NOMO-1 (cell line): ENCODE measurements around the gene EPHA8.

Experiments used
- DNase-seq, 2 experiments: peaks; one replicate each; lab custom pipeline; 2025; ENCODE audit not compliant: unreplicated experiment in 2 of 2; lab: John Stamatoyannopoulos, UW

EPHA8 gene

DNA sequence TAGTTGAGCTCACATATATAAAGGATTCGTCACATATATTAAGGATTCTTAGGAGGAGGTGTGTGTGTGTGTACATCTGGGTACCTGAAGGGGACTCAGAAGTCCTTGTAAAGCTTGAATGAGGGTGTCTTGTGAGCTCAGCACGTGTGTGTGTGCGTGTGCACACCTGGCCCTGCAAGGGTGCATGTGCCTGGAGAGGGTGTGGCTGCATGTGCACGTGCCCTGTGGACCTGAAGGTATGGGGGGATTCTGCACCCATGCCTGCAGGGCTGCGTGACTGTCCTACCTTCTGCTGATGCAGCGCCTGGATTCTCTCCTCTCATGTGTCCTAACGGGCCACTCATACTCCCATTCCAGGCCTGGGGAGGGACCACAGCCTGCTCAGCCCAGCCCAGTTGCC lies 24.0 kb downstream of the EPHA8 start:
- no peak for DNase-seq

DNA sequence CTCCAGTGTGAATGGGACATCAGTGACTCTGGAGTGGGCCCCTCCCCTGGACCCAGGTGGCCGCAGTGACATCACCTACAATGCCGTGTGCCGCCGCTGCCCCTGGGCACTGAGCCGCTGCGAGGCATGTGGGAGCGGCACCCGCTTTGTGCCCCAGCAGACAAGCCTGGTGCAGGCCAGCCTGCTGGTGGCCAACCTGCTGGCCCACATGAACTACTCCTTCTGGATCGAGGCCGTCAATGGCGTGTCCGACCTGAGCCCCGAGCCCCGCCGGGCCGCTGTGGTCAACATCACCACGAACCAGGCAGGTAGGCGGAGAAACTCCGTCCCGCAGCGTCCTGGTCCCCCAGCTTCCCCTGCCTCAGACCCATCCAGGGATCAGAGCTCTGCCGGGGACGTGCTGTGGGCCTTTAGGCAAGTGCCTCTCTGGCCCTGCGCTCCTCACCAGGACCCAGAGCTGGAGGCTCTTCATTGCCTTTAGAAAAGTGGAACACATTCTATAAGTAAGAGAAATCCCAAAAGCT lies 25.7 kb downstream of the EPHA8 start:
- DNase-seq = no peak

DNA sequence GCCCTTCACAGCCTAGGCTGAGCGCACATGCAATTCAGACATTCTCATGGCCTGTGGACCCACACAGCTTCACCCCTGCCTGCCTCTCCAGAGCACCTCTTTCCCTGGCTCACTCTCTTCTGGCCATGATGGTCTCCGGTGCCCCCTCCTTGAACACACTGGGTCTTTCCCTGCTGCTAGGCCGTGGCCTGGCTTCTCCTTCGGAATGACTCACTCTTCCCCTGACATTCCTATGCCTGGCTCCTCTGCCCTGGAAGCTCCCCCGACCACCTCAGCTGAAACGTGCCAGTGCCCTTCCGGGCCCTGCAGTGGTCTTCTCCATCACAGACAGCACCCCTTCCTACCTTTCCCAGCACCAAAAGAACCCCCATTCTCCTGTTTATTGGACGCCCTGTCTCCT lies 28.3 kb downstream of the EPHA8 start:
- no peak for DNase-seq

DNA sequence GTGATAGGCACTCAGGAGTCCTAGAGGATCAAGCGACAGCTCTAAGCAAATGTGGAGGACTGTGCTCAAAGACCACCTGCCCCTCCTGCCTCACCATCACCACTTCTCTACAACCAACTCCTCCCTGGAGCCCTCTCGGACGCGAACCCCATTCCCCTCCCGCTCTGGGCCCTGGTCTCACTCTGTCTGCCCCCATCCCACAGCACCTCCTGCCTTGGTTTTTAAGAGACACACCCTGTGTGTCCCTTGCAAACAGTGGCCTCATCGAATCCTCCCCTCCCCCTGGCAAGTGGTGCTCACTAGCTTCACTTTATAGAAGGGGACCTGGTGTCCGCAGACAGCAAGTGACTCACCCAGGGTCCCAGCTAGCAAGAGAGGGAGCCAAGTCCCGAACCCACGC lies 28.8 kb downstream of the EPHA8 start:
- DNase-seq = no peak

DNA sequence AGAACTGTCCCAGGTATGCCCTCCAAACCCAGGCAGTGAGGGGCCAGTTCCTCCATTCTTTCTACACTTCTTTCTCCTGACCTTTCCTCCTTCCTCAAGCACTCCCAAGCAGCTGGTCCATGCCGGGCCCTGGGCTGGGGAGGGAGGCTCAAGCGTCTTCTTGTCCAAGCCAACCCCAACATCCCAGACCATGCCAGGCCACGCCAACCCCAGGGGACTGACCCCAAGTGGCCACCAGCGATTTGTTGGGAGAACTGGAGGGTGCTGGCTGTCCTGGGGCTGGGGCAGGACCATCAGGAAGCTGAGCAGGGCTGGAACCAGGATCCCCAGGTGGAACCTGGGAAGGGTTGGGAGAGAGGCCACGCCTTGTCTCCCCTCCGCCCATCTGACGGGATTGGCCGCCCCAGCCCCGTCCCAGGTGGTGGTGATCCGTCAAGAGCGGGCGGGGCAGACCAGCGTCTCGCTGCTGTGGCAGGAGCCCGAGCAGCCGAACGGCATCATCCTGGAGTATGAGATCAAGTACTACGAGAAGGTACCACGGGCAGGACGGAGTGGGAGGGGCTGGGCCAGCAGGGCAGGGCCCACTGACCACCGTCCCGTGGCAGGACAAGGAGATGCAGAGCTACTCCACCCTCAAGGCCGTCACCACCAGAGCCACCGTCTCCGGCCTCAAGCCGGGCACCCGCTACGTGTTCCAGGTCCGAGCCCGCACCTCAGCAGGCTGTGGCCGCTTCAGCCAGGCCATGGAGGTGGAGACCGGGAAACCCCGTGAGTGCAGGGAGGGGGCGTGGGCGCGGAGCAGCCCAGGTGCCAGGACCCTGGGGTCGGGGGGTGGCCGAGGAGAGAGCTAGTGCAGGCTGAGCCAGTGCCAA lies 29.9 kb downstream of the EPHA8 start:
- DNase-seq = no peak

DNA sequence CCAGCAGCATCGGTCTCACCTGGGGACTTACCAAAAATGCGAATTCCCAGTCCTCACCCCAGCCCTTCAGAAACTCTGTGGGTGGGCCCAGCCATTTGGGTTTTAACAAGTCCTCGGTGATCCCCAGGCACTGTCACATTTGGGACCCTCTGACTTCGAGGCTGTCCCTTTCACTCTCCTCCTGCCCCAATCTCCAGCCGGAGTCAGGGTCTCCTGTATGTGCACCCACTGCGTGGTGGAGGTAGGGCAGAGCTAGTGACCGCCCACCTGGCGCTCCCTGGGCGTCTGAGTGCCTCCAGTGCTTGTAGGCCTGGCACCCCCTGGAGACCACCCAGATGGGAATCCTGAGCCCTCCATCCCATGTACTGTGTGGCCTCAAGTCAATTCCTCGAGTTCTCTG lies 31.1 kb downstream of the EPHA8 start:
- DNase-seq = no peak

DNA sequence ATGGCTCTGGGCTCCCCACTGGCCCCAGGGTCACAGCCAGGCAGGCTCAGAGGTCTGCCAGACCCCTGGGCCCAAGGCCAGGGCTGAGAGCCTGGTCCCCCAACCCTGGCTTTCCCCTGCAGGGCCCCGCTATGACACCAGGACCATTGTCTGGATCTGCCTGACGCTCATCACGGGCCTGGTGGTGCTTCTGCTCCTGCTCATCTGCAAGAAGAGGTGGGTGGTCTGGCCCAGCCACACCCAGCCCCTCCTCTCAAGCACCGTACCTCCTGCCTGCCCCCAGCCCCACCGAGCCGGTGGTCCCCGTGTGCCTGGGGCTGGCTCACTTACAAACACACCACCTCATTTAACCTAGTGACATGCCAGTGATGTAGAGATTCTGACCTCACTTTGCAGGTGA lies 31.8 kb downstream of the EPHA8 start:
- no peak for DNase-seq

DNA sequence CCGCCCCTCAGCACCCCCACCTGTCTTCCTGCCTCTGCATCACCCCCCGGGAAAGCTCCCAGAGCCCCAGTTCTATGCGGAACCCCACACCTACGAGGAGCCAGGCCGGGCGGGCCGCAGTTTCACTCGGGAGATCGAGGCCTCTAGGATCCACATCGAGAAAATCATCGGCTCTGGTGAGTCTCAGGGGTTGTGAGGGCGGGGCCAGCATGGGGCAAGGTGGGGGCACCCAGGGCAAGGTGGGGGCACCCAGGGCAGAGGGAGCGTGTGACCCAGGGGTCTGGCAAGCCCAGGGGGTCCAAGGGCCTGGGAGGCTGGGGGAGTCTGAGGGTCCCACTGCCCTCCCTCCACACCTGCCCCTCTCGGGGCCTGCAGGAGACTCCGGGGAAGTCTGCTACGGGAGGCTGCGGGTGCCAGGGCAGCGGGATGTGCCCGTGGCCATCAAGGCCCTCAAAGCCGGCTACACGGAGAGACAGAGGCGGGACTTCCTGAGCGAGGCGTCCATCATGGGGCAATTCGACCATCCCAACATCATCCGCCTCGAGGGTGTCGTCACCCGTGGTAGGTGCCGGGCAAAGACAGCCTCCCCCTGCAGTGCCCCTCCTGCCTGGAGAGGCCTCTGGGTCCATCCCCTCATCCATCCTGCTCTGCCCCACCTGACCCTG lies 34.1 kb downstream of the EPHA8 start:
- no peak for DNase-seq

DNA sequence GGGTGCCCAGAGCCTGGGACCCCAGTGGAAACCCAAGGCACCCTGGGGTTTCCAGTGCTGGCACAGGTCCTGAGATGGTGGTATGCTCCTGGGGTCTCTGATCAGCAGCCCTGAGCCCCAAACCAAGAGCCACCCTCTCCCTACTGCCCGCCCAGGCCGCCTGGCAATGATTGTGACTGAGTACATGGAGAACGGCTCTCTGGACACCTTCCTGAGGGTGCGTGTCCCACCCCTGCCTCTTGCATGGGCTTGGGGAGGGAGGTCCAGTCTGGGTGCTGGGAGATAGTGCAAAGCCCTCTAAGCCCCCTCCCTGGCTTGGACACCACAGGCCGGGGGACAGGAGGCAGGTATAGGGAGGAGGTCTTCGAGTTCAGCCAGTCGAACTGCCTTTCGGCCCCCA lies 34.7 kb downstream of the EPHA8 start:
- no peak for DNase-seq

DNA sequence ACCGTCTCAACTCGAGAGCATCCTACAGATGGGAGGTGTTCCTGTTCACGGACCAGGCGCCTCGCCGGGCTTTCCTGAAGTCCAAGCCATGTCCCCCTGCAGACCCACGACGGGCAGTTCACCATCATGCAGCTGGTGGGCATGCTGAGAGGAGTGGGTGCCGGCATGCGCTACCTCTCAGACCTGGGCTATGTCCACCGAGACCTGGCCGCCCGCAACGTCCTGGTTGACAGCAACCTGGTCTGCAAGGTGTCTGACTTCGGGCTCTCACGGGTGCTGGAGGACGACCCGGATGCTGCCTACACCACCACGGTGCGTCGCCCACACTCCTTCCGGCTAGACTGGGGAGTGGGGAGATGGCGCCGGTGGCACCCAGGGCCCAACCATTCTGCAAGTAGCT lies 35.4 kb downstream of the EPHA8 start:
- no peak for DNase-seq

DNA sequence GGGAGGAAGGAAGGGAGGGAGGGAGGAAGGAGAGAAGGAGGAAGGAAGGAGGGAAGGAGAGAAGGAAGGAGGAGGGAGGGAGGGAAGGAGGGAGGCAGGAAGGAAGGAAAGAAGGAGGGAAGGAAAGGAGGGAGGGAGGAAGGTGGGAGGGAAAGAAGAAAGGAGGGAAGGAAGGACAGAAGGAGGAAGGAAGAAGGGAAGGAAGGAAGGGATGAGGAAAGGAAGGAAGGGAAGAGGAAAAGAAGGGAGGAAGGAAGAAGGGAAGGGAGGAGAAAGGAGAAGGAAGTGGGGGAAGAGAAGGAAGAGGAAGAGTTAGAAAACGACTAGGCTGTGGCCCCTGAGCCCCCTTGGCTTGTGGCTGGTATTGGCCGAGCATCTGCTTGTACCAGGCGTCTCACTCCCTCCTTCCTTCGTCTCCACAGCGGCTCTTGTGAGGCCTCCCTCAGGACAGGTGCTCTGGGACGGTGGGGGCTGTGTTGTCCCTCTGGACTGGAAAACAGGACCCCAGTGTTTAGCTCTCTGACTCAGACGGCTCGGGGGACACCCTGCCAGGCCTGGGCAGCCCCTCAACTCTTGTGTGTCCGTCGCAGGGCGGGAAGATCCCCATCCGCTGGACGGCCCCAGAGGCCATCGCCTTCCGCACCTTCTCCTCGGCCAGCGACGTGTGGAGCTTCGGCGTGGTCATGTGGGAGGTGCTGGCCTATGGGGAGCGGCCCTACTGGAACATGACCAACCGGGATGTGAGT lies 37.0 kb downstream of the EPHA8 start:
- no peak for DNase-seq

DNA sequence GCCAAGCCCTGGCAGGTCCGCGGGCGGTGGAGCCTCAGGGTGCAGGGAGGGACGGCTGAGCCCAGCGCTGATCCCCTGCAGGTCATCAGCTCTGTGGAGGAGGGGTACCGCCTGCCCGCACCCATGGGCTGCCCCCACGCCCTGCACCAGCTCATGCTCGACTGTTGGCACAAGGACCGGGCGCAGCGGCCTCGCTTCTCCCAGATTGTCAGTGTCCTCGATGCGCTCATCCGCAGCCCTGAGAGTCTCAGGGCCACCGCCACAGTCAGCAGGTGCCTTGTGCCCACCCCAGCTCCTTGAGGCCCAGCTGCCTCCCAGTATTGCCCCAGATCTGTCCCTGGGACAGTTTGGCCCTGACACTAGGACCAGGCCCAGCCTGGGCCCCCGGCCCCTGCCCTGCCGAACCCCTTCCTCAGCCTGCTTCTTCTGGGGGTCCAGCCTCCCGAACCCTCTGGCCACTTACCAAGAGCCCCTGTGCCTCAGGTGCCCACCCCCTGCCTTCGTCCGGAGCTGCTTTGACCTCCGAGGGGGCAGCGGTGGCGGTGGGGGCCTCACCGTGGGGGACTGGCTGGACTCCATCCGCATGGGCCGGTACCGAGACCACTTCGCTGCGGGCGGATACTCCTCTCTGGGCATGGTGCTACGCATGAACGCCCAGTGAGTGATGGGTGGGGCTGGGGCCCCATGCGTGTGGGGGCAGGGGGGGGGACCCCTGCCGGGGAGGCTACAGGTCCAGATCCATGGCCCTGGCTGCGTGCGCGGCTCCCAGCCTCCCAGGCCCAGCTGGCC lies 37.7 kb downstream of the EPHA8 start:
- DNase-seq = no peak

DNA sequence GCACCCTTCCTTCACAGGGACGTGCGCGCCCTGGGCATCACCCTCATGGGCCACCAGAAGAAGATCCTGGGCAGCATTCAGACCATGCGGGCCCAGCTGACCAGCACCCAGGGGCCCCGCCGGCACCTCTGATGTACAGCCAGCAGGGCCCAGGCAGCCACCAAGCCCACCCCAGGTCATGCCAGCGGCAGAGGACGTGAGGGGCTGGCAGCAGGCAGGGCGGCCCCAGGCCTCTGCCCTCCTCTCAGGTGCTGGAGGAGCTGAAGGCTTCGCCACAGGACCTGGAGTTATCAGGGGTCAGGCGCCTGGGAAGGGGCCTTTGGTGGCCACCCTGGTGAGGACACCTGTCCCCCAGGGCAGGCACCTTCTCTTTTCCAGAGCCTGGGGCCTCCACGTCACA lies 38.3 kb downstream of the EPHA8 start:
- no peak for DNase-seq

DNA sequence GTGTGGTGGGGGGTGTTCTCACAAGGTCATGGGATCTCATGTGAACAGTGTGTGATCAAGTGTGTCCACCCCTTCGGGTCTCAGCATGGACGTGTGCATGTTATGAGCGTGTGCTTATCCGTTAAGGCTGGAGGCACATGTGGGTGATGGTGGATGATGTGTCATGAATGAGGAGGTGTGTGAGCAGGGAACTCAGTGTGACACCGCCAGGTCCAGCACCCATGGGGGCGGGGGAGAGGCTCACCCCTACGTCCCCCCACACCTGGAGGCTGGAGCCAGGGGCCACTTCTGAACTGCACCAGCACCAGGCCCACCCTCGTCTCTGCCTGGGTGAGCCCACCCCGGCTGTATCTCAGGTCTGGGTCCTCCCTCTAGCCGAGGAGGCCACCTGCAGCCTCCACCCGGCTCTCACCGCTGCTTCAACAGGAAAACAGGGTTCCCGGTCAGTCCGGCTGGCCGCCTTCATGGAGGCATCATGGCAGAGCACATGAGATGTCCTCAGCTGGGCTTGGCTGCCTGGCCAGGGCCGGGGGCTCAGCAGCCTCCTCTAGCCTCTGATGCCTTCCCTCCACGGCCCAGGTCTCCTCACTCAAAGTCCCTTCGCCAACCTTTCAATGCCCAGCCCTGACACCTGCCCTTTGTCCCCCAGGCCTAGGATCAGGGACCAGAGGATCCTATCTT lies 38.9 kb downstream of the EPHA8 start:
- no peak for DNase-seq

DNA sequence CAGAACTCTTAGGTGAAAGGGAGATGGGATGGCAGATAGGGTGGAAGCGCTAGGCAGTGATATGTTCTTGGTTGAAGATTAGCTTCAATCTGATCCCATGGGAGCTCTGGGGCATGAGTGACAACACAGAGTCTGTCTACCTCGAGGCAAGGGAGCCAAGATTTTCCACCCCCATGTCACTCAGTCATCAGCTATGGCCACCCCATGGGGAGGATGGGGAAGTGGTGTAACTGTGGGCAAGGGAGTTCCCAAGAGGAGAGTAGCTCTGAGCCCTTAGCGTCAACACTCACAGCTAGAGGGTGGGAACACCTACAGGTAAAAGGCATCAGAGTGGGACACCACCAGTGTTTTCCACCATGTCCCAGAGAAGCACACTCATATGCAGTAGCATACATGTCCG lies 42.9 kb downstream of the EPHA8 start:
- DNase-seq = no peak

DNA sequence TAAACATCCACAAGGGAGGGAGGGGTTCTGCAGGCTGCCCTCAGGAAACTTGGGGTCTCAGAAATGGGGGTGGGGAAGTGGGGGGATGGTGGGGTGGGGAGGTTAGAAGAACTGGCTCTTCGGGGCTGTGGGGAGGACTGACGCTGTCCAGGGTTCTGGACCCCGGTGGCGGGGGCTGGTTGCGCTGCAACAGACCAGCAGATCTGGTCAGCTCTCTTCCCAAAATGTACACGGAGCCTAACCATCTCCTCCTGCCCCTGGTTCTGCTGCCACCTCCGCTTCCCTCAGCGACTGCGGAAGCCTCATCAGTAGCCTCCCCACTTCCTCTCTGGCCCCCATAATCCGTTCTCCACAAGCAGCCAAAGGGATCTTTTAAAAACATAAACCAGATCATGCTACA lies 43.9 kb downstream of the EPHA8 start:
- no peak for DNase-seq

DNA sequence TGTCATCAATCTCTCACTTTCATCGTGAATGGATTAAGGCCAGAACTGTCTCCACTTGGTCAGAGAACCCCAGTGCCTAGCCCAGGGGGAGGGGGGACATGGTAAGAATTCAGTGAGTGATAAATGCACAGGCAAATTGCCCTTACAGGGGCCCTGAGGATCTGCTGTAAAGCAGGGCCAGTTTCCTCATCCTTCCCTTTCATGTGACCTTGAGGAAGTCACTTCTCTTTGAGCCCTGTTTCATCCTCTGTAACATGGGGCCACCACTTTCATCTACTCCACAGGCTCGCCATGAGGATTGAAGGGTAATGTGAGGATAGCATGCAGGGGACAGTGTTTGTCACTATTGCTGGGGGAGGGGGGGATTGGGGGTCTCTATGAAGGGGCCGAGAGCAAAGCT lies 45.1 kb downstream of the EPHA8 start:
- no peak for DNase-seq

DNA sequence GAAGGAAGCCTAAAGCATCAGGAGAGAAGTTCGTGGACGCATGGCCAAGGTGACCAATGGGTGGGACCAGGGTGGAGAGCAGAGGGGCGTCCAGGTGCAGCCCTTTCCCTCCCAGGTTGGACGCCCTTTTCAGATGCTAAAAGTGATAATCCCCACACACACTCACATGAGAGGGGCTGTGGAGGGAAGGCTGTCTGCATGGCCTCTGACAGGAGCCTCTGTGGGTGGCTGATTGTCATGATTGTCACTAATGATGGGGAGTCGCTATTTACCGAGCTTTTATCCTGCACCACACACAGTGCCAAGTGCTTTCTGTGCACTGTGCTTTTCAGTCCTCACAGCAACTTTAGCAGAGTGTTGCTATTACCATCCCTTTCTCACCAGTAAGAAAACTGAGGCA lies 46.0 kb downstream of the EPHA8 start:
- no peak for DNase-seq

DNA sequence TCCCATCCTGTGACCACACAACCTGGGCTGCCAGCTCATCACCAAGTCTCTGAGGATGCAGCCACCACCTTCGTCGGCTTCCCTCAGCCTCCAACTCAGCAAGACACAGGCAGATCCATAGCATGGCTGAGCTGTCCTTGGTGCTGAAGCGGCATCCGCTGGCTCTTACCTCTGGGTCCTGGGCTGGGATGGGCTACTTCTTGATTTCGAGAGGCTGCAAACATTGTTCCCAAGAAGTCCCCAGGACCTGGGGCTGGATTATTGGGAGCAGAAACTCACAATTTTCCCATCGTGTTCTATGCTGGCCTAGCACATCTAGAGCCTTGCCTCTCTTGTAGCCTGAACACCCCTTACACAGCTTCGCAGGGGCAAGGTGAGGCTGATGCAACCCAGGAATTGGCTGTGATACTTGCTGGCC lies 48.2 kb downstream of the EPHA8 start:
- peak; percentile 24 to 39 for DNase-seq
